Loucy (cell line): ENCODE measurements around the gene GSTA2.

Experiments
- CTCF ChIP-seq: fragments of 200-600 bp; sonication (generic); conservative IDR thresholded peaks from 2 replicates; pipeline ENCODE4 v1.5.1; 2014; ENCODE audit warnings: mild to moderate bottlenecking, antibody characterized with exemption, low read length
- EZH2phosphoT487 ChIP-seq: fragments of 200-600 bp; IDR thresholded peaks from 2 replicates; pipeline ENCODE4 v1.6.1; 2018; ENCODE audit warnings: antibody characterized with exemption, mild to moderate bottlenecking, moderate library complexity, borderline replicate concordance

- TF ChIP-seq CTCF (no peak), EZH2phosphoT487 (no peak)
Observed at GRCh38 chr6:52734072-52734471, 29.2 kb downstream of the GSTA2 start.
